Natural killer cell treated with Interleukin-12 subunit alpha and Interleukin-12 subunit beta and Interleukin-15 and Interleukin-18, amount 100 ng/mL, for 72 hours (primary cell): ENCODE data around the gene IFITM1. TPM values are rescaled to one million over a fixed set of nuclear protein-coding genes. Genes with fewer than 3 reads are reported as not detected.
"Not testable (repeated sequence)": the region's sequence is repeated elsewhere in the genome, so short reads cannot be mapped to it uniquely, and the experiment has no call there.

Experiments
- ATAC-seq, 2 donors: fragments of 150-1000 bp; cut with Tn5 transposase in 1 of 2; sonication (Bioruptor Pico), chemical (Tn5 transposase) in 1 of 2; 2 replicates each; pipeline ENCODE4 v1.10.0; 2021
- DNase-seq: peaks from one replicate; pipeline ENCODE4 v3.0.0; 2022; ENCODE audit warnings: low spot score
- H3K27ac Mint-ChIP-seq, 2 donors: 1 replicate in 1 of 2; 2 replicates in 1 of 2; pipeline ENCODE4 v1.8.0; 2022; ENCODE audit warnings: mixed read lengths in 2 of 2, mild to moderate bottlenecking in 1 of 2, moderate library complexity in 1 of 2
- H3K27me3 Mint-ChIP-seq, 2 donors: 1 replicate in 1 of 2; 2 replicates in 1 of 2; pipeline ENCODE4 v1.8.0; 2022; ENCODE audit warnings: mixed read lengths in 2 of 2
- H3K36me3 Mint-ChIP-seq: one replicate; pipeline ENCODE4 v1.8.0; 2022; ENCODE audit warnings: mixed read lengths
- H3K4me1 Mint-ChIP-seq, 2 donors: 1 replicate in 1 of 2; 2 replicates in 1 of 2; pipeline ENCODE4 v1.8.0; 2022; ENCODE audit warnings: low read depth in 2 of 2, mixed read lengths in 2 of 2, mild to moderate bottlenecking in 1 of 2
- H3K4me3 Mint-ChIP-seq: one replicate; pipeline ENCODE4 v1.8.0; 2022; ENCODE audit warnings: mixed read lengths
- H3K9me3 Mint-ChIP-seq: 2 replicates; pipeline ENCODE4 v1.8.0; 2022; ENCODE audit warnings: mixed read lengths
- total RNA-seq, 2 donors: library from RNA; stranded (reverse); gene quantifications; one replicate each; pipeline ENCODE4 v1.2.3, GENCODE V29; 2022

Gene IFITM1
- total RNA-seq, 2 donors from 2014 or later = 58.1 to 71.0 TPM

GRCh38 chr11:339963-340362 is 26.1 kb downstream of the IFITM1 start:
- Mint-ChIP-seq H3K9me3 (no peaks in the 10 kb centered on the region), H3K27me3 (no peaks in the 10 kb centered on the region), H3K4me3 (no peak overlapping the region), H3K27ac (no peak overlapping the region), H3K4me1 (peaks cover 14 to 26% of the 10 kb centered on the region in 2 donors), H3K36me3 (no peaks in the 10 kb centered on the region)
- DNase-seq (no peak), ATAC-seq (no peak)

DNA sequence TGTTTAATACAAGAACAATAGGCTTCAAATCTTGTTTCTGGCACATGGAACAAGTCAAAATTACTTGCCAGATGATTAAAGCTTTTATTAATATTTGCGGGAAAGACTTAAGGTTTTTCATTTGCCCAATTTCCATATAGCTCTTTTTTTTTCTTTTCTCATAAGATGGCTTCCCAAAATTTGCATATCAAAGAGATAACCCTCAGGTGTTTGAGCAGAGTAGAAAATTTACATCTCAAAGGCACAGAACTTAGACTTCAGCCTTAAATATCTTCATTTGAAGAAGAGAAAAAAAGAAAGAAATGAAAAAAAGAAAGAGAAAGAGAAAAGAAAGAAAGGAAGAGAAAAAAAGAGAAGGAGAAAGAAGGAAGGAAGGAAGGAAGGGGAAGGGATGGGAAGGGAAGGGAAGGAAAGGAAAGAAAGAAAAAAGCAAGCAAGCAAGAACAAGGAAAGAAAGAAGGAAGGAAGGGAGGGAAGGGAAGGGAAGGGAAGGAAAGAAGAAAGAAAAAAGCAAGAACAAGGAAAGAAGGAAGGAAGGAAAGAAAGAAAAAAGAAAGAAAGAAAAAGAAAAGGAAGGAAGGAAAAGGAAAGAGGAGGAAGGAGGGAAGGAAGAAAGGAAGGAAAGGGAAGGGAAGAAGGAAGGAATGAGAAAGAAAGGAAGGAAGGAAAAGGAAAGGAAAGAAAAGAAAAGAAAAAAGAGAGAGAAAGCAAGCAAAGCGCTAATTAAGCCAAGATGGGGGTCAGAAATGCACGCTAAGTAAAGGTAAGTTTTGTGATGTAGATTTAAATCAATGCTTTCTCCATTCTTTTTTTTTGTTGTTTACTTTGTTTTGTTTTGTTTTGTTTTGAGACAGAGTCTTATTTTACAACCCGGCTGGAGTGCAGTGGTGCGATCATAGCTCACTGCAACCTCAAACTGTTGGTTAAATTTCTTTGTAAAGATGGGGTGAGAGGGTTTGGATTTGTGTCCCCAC is 27.0 kb downstream of the IFITM1 start:
- DNase-seq (no peak), ATAC-seq (no peak)
- peaks cover 14 to 23% of the 10 kb centered on the region in 2 donors for H3K4me1 Mint-ChIP-seq
- no peaks in the 10 kb centered on the region for H3K36me3 Mint-ChIP-seq
- H3K27me3 Mint-ChIP-seq = no peaks in the 10 kb centered on the region
- no peaks in the 10 kb centered on the region for H3K9me3 Mint-ChIP-seq
- H3K27ac Mint-ChIP-seq = no peak overlapping the region
- H3K4me3 Mint-ChIP-seq = no peak overlapping the region

GRCh38 chr11:342328-342727 is 28.5 kb downstream of the IFITM1 start:
- Mint-ChIP-seq H3K4me1 (peaks cover 14% of the 10 kb centered on the region in 2 donors), H3K27ac (peak overlapping the region in 1 of 2 donors; percentile 31), H3K9me3 (no peaks in the 10 kb centered on the region), H3K27me3 (no peaks in the 10 kb centered on the region), H3K4me3 (no peak overlapping the region), H3K36me3 (no peaks in the 10 kb centered on the region)
- no peak for ATAC-seq
- no peak for DNase-seq

GRCh38 chr11:344836-345578 is 31.2 kb downstream of the IFITM1 start:
- DNase-seq (no peak), ATAC-seq (no peak)
- no peak overlapping the region for H3K27ac Mint-ChIP-seq
- H3K4me3 Mint-ChIP-seq = no peak overlapping the region
- H3K9me3 Mint-ChIP-seq = no peaks in the 10 kb centered on the region
- no peaks in the 10 kb centered on the region for H3K36me3 Mint-ChIP-seq
- no peaks in the 10 kb centered on the region for H3K27me3 Mint-ChIP-seq
- H3K4me1 Mint-ChIP-seq = peaks cover 15 to 18% of the 10 kb centered on the region in 2 donors

- H3K4me3 Mint-ChIP-seq = no peak overlapping the region
- DNase-seq = no peak
- ATAC-seq = no peak
- H3K36me3 Mint-ChIP-seq = no peaks in the 10 kb centered on the region
- no peaks in the 10 kb centered on the region for H3K9me3 Mint-ChIP-seq
- H3K27ac Mint-ChIP-seq = no peak overlapping the region
- no peaks in the 10 kb centered on the region for H3K27me3 Mint-ChIP-seq
- peaks cover 18 to 26% of the 10 kb centered on the region in 2 donors for H3K4me1 Mint-ChIP-seq
Observed at GRCh38 chr11:346529-346928, 32.7 kb downstream of the IFITM1 start.

DNA sequence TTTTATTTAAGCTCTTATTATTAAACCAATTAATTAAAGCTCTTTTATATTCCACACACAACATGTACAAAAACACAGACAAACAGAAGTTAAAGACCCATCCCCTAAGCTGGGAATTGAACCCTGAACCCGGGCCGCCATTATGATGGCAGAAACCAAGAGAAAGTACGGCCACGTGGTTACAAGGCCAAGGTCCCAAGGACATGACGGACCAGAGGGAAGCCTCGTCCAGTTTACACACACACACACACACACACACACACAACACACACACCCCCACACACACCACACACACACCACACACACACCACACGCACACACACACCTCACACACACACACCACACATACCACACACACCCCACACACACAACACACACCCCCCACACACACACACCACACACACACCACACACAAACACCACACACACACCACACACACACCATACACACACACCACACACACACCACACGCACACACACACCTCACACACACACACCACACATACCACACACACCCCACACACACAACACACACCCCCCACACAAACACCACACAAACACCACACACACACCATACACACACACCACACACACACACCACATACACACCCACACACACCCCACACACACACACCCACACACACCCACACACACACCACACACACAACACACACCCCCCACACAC is 35.6 kb downstream of the IFITM1 start:
- H3K36me3 Mint-ChIP-seq, ATAC-seq, H3K9me3 Mint-ChIP-seq, H3K27me3 Mint-ChIP-seq, DNase-seq, H3K4me3 Mint-ChIP-seq: not testable (repeated sequence)
- peak overlapping the region; percentile 47 to 72 for H3K27ac Mint-ChIP-seq
- H3K4me1 Mint-ChIP-seq = peaks cover 37 to 38% of the 10 kb centered on the region in 2 donors

DNA sequence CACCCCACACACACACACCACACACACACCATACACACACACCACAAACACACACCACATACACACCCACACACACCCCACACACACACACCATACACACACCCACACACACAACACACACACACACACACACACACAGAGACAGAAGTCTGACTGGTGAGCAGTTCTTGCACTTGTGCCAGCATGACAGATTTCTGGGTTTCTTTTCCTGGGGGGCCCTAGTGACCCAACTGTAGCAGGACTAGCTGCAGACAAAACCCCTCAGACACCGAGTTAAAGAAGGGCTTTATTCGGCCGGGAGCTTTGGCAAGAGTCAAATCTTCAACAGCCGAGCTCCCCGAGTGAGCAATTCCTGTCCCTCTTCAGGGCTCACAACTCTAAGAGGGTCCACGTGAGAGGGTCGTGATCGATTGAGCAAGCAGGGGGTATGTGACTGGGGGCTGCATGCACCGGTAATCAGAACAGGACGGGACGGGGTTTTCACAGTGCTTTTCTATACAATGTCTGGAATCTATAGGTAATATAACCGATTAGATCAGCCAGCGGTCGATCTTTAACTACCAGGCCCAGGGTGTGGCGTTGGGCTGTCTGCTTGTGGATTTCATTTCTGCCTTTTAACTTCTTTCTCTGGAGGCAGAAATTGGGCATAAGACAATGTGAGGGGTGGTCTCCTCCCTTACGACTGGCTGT is 36.3 kb downstream of the IFITM1 start:
- Mint-ChIP-seq H3K4me1 (peaks cover 37 to 38% of the 10 kb centered on the region in 2 donors), H3K4me3 (peak overlapping the region; percentile 71), H3K27ac (peak overlapping the region; percentile 47 to 72)
- DNase-seq, H3K27me3 Mint-ChIP-seq, H3K9me3 Mint-ChIP-seq, H3K36me3 Mint-ChIP-seq: not testable (repeated sequence)
- peak in 1 of 2 donors; percentile 48 for ATAC-seq

DNA sequence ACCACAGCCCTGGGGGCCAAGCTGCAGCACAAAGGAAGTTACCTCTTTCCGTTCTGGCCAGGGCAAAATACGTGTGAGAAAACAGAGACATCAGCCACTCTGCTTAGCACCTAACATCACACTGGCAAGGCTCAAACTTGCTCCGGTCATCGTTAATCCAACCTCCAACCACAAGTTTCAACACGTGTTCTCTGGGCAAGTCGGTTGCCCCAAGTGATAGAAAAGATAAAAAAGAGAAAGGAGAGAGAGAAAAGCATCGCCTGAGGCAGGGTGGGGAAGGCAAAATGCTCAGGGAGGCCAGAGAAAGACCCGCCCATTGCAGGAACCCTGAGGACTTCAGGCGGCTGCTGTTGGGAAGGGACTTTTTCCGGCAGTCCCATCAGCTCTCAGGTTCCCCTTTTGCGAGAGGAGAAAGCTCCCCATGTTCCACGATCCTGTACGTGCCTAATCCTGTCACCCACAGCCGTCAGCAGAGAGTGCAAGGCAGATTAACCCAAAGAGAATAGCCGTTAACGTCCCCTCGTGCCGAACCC is 36.9 kb downstream of the IFITM1 start:
- Mint-ChIP-seq H3K9me3 (no peaks in the 10 kb centered on the region), H3K36me3 (no peaks in the 10 kb centered on the region), H3K4me3 (peak overlapping the region; percentile 71), H3K4me1 (peaks cover 37 to 38% of the 10 kb centered on the region in 2 donors), H3K27ac (peak overlapping the region; percentile 47 to 72), H3K27me3 (no peaks in the 10 kb centered on the region)
- DNase-seq = peak; percentile 76
- ATAC-seq = peak; percentile 85 to 90

GRCh38 chr11:351411-351810 is 37.6 kb downstream of the IFITM1 start:
- ATAC-seq = no peak

DNA sequence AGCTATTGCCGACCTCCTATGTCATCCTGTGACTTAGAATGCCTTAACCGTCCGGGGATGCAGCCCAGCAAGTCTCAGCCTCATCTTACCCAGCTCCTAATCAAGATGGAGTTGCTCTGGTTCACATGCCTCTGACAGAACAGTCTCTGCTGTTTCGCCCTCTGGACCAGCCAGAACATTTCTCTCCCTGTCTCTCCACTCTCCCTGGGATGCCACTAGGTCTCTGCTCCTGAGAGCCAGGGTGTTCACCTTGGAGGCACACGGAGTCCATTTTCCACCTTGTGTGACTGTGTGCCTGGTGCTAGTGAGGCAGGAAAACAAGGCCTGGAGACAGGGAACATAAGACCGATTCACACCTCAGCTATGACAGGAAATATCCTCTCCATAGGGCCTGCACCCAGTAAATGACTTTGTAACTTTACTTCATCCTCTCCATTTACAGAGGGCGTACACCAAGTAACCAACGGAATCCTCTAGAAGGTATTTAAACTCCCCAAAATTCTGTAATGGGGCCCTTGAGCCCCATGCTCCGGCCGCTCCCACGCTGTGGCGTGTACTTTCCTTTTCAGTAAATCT is 38.7 kb downstream of the IFITM1 start:
- no peak for DNase-seq
- Mint-ChIP-seq H3K9me3 (no peaks in the 10 kb centered on the region), H3K4me1 (peaks cover 37 to 38% of the 10 kb centered on the region in 2 donors), H3K36me3 (no peaks in the 10 kb centered on the region), H3K27ac (peak overlapping the region in 1 of 2 donors; percentile 40), H3K27me3 (no peaks in the 10 kb centered on the region), H3K4me3 (peak overlapping the region; percentile 5)
- ATAC-seq = no peak

More at GRCh38 chr11:351411-351810, 37.6 kb downstream of the IFITM1 start:
- H3K27me3 Mint-ChIP-seq = no peaks in the 10 kb centered on the region
- H3K4me1 Mint-ChIP-seq = peaks cover 37 to 38% of the 10 kb centered on the region in 2 donors
- H3K9me3 Mint-ChIP-seq = no peaks in the 10 kb centered on the region
- DNase-seq = no peak
- peak overlapping the region; percentile 47 to 72 for H3K27ac Mint-ChIP-seq
- peak overlapping the region; percentile 71 for H3K4me3 Mint-ChIP-seq
- no peaks in the 10 kb centered on the region for H3K36me3 Mint-ChIP-seq

GRCh38 chr11:353179-353873 is 39.5 kb downstream of the IFITM1 start:
- ATAC-seq (no peak), DNase-seq (no peak)
- Mint-ChIP-seq H3K4me3 (peak overlapping the region; percentile 35), H3K27ac (peak overlapping the region in 1 of 2 donors; percentile 40), H3K9me3 (no peaks in the 10 kb centered on the region), H3K36me3 (no peaks in the 10 kb centered on the region), H3K4me1 (peaks cover 37 to 38% of the 10 kb centered on the region in 2 donors), H3K27me3 (no peaks in the 10 kb centered on the region)
